GM21390 (cell line): Measurements from ENCODE around the gene SAMD4A.

Experiments used
- ATAC-seq: cut with Tn5 transposase; IDR thresholded peaks from one replicate; pipeline ENCODE4 v1.9.1; 2021; ENCODE audit not compliant: unreplicated experiment

The SAMD4A gene

DNA sequence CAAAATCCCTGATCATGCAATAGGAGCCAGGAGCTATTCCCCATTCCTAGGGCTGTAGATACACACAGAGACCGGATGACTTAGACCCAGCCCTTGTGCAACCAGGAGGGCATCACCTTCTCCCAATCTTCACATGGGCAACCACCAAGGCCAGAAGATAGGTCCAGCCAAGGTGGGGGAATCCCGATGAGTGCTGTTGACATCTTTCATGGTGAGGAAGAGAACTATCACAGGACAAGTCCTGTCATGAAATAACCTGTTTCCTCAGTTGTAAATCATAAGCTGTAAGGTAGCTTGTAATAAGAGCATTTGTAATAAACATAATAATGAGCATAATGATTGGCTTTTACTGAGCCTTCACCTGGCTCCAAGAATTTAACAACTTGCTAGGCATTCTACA is 246.2 kb downstream of the SAMD4A start:
- ATAC-seq: no peak

- ATAC-seq: no peak
Measured at GRCh38 chr14:54814076-54814475, 247.1 kb downstream of the SAMD4A start.

GRCh38 chr14:54815016-54815415 is 248.1 kb downstream of the SAMD4A start:
- no peak for ATAC-seq

DNA sequence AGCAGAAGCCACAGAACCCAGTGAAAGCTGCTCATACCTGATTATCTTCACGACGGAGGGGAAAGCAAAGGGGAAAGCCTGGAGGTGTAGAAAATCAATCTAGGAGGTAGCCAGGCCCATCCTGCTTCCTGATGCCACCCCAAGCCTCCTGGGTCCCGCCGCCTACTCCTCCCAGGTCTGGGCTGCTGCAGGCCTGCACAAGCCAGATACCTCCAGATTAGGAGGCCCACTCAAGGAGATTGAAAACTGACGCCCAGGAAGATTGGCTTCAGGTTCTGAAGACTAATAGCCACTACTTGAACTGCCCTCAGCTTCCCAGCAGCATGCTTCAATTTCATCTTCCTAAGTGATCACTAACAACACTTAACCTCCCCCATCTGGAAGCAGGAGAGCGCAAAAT is 248.6 kb downstream of the SAMD4A start:
- no peak for ATAC-seq

- no peak for ATAC-seq
Measured at GRCh38 chr14:54816450-54816849, 249.5 kb downstream of the SAMD4A start.

DNA sequence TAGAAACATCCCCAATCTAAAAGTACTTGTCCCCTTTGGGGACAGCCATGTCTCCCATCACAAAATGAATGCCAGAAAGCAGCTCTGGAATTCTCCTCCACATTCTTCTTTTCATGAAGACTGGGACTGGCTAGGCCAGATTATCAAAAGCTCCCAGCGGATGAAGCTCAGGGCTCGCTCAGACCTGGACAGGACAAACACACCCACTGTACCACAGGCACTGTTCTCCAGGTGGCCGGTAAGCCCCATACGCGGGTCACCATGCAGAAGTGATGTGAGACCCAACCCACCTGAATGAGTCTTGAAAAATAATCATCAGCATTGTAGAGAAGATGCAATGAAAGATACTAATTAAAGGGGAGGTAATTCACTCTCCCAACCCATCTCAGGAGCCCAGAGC is 250.6 kb downstream of the SAMD4A start:
- ATAC-seq: no peak

DNA sequence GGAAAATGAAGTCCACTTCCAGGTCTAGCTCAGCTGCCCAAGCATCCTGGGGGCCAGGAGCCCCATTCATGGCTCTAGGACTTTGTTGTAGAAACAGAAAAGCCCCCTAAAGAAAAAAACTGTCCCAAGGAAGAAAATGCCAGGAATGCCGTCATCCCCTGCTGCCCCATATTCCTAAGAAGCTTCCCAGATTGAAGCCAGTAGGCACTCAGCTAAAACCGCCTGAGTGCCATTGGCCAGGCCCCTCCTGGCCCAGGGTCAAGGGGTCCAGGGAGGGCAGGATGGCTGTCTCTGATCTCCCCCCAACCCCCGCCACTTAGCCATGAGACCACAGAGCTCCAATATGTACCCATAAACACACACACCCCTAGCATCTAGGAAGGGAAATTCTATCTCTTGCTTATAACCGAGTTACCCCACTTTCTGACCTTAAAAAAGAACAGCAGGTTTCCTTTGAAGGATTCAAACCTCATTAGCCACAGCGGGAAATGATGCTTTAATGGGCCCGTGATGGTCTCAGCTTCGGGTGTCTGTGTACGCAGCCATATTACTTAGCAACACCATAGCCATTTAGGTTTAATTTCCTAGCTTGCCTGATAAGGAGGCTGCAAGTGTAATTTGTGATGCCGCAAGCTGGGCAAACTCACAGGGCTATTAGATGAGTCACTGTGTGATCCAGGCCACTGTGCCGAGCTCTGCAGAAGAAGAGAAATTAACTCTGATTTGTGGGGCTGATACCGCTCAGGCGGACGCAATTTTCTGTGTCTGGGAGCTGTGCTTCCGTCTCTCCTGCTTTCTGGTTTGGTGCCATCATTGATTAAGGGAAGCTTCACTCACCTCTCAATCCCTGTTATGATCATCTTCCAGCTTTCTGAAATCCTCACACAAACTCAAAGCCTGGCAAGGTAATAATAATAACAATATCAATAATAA is 251.5 kb downstream of the SAMD4A start:
- no peak for ATAC-seq

GRCh38 chr14:54822685-54823084 is 255.8 kb downstream of the SAMD4A start:
- no peak for ATAC-seq

DNA sequence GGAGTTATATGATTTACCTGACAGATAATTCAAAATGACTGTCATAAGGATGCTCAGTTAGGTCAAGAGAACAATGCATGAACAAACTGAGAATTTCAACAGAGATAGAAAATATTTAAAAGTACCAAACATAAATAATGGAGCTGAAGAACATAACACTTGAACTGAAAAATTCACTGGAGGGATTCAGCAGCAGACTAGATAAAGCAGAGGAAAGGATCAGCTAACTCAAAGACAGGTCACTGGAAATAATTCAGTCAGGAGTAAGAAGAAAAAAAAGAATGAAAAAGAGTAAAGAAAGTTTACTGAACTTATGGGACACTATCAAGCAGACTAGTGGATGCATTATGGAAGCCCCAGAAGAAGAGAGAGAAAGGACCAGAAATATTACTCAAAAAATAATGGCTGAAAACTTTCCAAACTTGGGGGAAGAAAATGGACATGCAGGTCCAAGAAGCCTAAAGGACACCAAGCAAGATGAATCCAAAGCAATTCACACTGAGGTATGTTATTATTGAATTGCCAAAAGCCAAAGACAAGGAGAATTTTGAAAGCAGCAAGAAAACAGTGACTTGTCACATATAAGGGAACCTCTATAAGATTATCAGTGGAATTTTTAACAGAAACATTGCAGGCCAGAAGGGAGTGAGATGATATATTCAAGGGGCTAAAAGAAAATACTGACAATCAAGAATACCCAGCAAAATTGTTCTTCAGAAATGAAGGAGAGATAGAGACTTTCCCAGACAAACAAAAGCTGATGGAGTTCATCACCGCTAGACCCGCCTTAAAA is 257.0 kb downstream of the SAMD4A start:
- ATAC-seq: no peak

GRCh38 chr14:54828037-54828436 is 261.1 kb downstream of the SAMD4A start:
- no peak for ATAC-seq

GRCh38 chr14:54829486-54830224 is 262.7 kb downstream of the SAMD4A start:
- no peak for ATAC-seq

DNA sequence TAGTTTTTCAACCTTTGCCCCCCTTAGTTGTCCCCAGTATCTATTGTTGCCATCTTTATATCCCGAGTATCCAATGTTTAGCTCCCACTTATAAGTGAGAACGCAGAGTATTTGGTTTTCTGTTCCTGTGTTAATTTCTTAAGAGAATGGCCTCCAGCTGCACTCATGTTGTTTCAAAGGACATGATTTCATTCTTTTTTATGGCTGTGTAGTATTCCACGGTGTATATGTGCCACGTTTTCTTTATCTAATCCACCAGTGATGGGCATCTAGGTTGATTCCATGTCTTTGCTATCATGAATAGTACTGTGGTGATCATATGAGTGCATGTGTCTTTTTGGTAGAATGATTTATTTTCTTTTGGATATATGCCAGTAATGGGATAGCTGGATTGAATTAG is 263.7 kb downstream of the SAMD4A start:
- ATAC-seq: no peak

DNA sequence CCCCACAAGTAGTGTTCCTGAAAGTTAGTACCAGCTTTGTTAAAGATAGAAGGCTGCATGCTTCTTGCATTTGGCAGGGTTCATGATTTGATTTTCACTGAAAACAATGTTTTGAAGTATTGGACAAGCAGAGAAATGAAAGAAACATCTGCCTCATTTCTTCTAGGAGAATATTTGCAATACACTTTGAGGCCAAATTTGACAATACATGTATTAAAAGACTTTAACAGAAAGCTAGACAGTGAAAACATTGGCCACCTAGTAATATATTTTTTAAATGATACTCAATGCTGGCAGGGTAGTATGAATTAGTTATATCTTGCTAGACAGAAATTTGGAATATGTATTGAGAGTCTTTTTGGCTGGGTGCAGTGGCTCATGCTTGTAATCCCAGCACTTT is 267.2 kb downstream of the SAMD4A start:
- ATAC-seq: no peak

DNA sequence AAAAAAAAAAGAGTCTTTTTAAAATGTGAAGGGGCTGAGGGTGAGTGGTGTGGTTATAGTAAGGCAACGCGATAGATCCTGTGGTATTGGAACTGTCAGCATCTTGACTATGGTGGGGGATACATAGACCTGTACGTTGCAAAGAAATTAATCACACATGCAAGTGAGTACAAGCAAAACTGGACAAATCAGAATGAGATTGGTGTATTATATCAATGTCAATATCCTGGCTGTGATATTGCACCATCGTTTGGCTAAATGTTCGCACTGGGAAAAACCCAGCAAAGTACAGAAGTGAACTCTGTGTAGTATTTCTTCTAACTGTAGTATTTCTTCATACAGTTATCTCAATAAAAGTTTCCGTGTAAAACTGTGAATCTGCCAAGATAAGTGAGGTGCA is 267.8 kb downstream of the SAMD4A start:
- ATAC-seq: no peak

DNA sequence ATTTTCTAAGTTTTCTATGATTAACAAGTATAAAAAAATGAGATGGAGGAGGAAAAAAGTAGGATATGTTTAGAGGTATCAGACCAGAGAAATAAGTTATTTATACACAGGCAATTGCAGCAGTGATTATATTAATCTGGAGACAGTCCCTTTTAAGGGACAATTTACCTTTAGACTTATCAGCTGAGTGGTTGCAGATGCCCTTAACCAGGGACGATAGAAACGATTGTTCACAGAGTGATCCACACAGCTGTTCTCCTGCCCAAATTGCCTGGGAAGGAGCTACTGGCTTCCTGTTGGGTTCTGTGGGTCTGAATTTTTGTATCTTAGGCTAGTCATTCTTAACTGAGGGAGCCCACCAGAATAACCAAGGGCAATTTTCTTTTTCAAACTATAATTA is 269.3 kb downstream of the SAMD4A start:
- no peak for ATAC-seq

DNA sequence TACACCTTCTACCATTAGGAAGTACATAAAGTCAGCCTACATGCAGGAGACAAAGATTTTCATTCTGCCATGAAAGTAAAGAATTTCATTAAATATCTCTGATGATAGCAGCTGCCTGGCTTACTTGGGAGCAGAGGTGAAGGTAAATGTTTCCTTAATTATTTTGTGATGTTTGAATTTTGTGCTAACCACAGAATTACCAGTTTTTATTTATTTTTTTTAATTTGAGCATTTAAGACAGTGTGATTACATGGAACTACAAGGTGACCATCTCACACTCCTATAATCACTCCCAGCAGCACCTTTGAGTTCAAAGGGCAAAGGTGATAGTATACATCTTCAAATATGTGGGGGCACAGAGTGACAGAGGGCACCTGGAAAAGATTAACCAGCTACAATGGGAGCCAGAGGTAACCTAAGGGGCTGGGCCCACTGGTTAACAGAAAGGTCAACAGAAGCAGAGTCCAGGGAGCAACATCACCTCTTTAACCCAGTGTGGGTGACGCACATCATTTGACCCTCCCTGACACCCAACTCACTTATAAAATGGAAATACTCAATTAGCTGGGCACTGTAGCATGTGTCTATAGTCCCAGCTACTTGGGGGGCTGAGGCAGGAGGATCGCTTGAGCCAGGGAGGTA is 270.7 kb downstream of the SAMD4A start:
- ATAC-seq: no peak

DNA sequence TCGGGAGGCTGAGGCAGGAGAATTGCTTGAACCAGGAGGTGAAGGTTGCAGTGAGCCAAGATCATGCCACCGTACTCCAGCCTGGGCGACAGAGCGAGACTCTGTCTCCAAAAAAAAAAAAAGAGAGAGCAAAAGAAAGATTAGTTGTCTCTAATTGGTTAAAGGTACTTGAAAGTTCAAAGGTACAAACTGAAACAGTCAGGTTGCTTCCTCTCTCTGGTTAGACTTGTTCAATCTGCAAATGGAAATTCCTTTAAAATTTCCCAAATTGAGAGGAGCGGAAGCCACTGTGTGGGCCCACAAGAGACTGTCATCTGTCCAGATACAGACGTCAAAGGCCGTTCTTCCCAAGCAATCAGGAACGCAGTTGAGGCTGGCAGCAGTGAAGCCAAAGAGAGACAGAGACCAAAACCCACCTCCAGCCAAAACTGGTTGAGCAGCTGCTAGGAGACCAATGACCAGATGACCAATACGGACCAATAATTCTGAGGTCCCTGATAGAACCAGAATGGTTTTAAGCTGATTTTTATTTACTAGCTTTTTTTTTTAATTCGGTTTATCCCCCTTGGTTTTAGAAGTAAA is 272.1 kb downstream of the SAMD4A start:
- ATAC-seq: no peak

DNA sequence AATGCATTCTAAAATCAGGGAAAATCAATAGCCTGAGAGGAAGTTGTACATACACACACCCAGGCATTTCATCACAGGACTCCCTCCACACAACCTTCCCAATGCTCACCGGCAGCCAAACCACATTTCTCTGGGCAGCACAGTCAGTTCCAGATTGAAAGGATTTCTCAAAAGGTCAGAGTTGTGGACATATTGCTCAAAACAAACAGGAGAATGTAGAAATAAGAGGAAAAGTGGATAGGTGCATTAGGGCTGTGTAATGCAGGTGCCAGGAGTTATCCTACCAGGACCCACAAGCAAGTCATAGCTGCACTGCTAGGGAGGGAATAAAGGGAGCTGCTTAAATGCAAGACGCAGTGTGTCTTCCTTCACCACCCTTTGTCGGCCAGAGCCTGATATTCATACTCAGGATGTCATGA is 272.8 kb downstream of the SAMD4A start:
- no peak for ATAC-seq

- ATAC-seq: no peak
Measured at GRCh38 chr14:54840336-54840735, 273.4 kb downstream of the SAMD4A start.

- no peak for ATAC-seq
Measured at GRCh38 chr14:54840798-54841197, 273.9 kb downstream of the SAMD4A start.
